GM23338 (cell line): ENCODE data around the gene CIAO3. TPM values are rescaled to one million over a fixed set of nuclear protein-coding genes. Genes with fewer than 3 reads are reported as not detected.

ENCODE experiments used
- ATAC-seq: fragments of 200-7000 bp; cut with Tn5 transposase; 3 replicates; pipeline ENCODE4 v1.9.1; 2020
- DNase-seq: peaks from one replicate; pipeline ENCODE4 v3.0.0-alpha.2; 2015; ENCODE audit warnings: low spot score
- H2AFZ ChIP-seq: fragments of 200-600 bp; sonication (generic); 2 replicates; pipeline ENCODE4 v1.8.0; 2016; ENCODE audit warnings: antibody characterized with exemption, mild to moderate bottlenecking, moderate library complexity
- H3F3A ChIP-seq: fragments of 200-600 bp; sonication (generic); replicated peaks from 2 replicates; pipeline ENCODE4 v1.8.0; 2017; ENCODE audit warnings: antibody characterized with exemption, mixed run types, low read depth
- H3K27ac ChIP-seq: fragments of 200-600 bp; sonication (generic); 2 replicates; pipeline ENCODE4 v1.6.1; 2016; ENCODE audit warnings: low read depth
- H3K27me3 ChIP-seq: fragments of 200-600 bp; sonication (generic); 2 replicates; pipeline ENCODE4 v1.8.0; 2016; ENCODE audit warnings: mild to moderate bottlenecking, mixed run types, moderate library complexity; ENCODE audit not compliant: insufficient read depth
- H3K36me3 ChIP-seq: fragments of 200-600 bp; sonication (generic); 2 replicates; pipeline ENCODE4 v1.8.0; 2016; ENCODE audit warnings: mild to moderate bottlenecking; ENCODE audit not compliant: insufficient read depth
- H3K4me1 ChIP-seq: fragments of 200-600 bp; sonication (generic); 2 replicates; pipeline ENCODE4 v1.8.0; 2016; ENCODE audit warnings: mild to moderate bottlenecking, moderate library complexity; ENCODE audit not compliant: insufficient read depth
- H3K4me2 ChIP-seq: fragments of 200-600 bp; sonication (generic); 2 replicates; pipeline ENCODE4 v1.7.1; 2017; ENCODE audit warnings: mixed run types
- H3K4me3 ChIP-seq: fragments of 200-600 bp; sonication (generic); 2 replicates; pipeline ENCODE4 v1.6.1; 2016; ENCODE audit warnings: mixed run types
- H3K79me2 ChIP-seq: fragments of 200-600 bp; sonication (generic); replicated peaks from 2 replicates; pipeline ENCODE4 v1.8.0; 2017; ENCODE audit warnings: mild to moderate bottlenecking; ENCODE audit not compliant: insufficient read depth
- H3K9me2 ChIP-seq: fragments of 200-600 bp; sonication (generic); 2 replicates; pipeline ENCODE4 v1.8.0; 2017; ENCODE audit not compliant: insufficient read depth
- H4K20me1 ChIP-seq: fragments of 200-600 bp; sonication (generic); replicated peaks from 2 replicates; pipeline ENCODE4 v1.8.0; 2017; ENCODE audit warnings: mild to moderate bottlenecking; ENCODE audit not compliant: insufficient read depth
- H3K27ac Mint-ChIP-seq: 2 replicates; pipeline ENCODE4 v1.8.0; 2020; ENCODE audit warnings: inconsistent platforms, mild to moderate bottlenecking, moderate library complexity, mixed read lengths
- H3K27me3 Mint-ChIP-seq: 3 replicates; pipeline ENCODE4 v1.8.0; 2022; ENCODE audit warnings: low read depth, mild to moderate bottlenecking, moderate library complexity, mixed read lengths, inconsistent platforms; ENCODE audit not compliant: insufficient read depth, poor library complexity
- H3K36me3 Mint-ChIP-seq: 3 replicates; pipeline ENCODE4 v1.8.0; 2021; ENCODE audit warnings: low read depth, mild to moderate bottlenecking, inconsistent platforms, moderate library complexity, mixed read lengths
- H3K4me1 Mint-ChIP-seq: 3 replicates; pipeline ENCODE4 v1.8.0; 2020; ENCODE audit warnings: mild to moderate bottlenecking, inconsistent platforms, mixed read lengths
- H3K4me3 Mint-ChIP-seq: 3 replicates; pipeline ENCODE4 v1.8.0; 2021; ENCODE audit warnings: moderate library complexity, mild to moderate bottlenecking, inconsistent platforms, mixed read lengths
- H3K9me3 Mint-ChIP-seq: 3 replicates; pipeline ENCODE4 v1.8.0; 2020; ENCODE audit warnings: moderate library complexity, mild to moderate bottlenecking, inconsistent platforms, mixed read lengths
- CREB1 ChIP-seq: fragments of 250-450 bp; sonication (Bioruptor Pico); IDR thresholded peaks from 2 replicates; pipeline ENCODE4 v1.5.0; 2020; ENCODE audit warnings: low read depth, mild to moderate bottlenecking, moderate library complexity
- CTCF ChIP-seq, 2 experiments: fragments of 200-600 bp in 1 of 2; sonication (generic) in 1 of 2; conservative IDR thresholded peaks; 2 replicates each; pipeline versions ENCODE4 v1.5.1 to v1.6.1; 2016 to 2017; ENCODE audit warnings: antibody characterized with exemption in 2 of 2, low read depth in 2 of 2, mild to moderate bottlenecking in 2 of 2, moderate library complexity in 1 of 2
- EZH2 ChIP-seq: fragments of 200-600 bp; sonication (generic); IDR thresholded peaks from one replicate; pipeline ENCODE4 v1.8.0; 2017; ENCODE audit warnings: antibody characterized with exemption, mild to moderate bottlenecking, low read depth; ENCODE audit not compliant: unreplicated experiment
- EZH2phosphoT487 ChIP-seq: fragments of 200-600 bp; sonication (generic); IDR thresholded peaks from one replicate; pipeline ENCODE4 v1.8.1; 2018; ENCODE audit warnings: antibody characterized with exemption; ENCODE audit not compliant: unreplicated experiment
- JUNB ChIP-seq: IDR thresholded peaks from one replicate; pipeline ENCODE4 v1.6.1; 2016; ENCODE audit warnings: antibody characterized with exemption; ENCODE audit not compliant: unreplicated experiment
- NANOG ChIP-seq: IDR thresholded peaks from 2 replicates; pipeline ENCODE4 v1.6.1; 2016; ENCODE audit warnings: antibody characterized with exemption, borderline replicate concordance
- REST ChIP-seq: IDR thresholded peaks from one replicate; pipeline ENCODE4 v1.6.1; 2018; ENCODE audit warnings: antibody characterized with exemption; ENCODE audit not compliant: unreplicated experiment
- ZNF114 ChIP-seq: fragments of 250-450 bp; sonication (Bioruptor Pico); IDR thresholded peaks from 2 replicates; pipeline ENCODE4 v1.5.0; 2020; ENCODE audit warnings: mild to moderate bottlenecking, moderate library complexity
- ZNF331 ChIP-seq: fragments of 250-450 bp; sonication (Bioruptor Pico); IDR thresholded peaks from 2 replicates; pipeline ENCODE4 v1.5.0; 2020; ENCODE audit warnings: low read depth, mild to moderate bottlenecking, moderate library complexity
- polyA plus RNA-seq: library from polyadenylated mRNA; unstranded; fragments of >200 nt; fragmentation: Nextera tagmentation; extraction: Ambion mirVana; gene quantifications from 2 replicates; pipeline ENCODE4 v1.2.1, GENCODE V29; 2016
- total RNA-seq: library from RNA; depleted of rRNA; stranded (reverse); fragments of >200 nt; shearing (Covaris generic); gene quantifications from 2 replicates; pipeline ENCODE4 v1.2.3, GENCODE V29; 2014
- TF ChIP-seq, protein P1 (sequence below): IDR thresholded peaks from 2 replicates; pipeline ENCODE4 v1.6.1; 2016; ENCODE audit warnings: antibody characterized with exemption
- TF ChIP-seq, protein P2 (sequence below): fragments of 250-450 bp; sonication (Bioruptor Pico); IDR thresholded peaks from 2 replicates; pipeline ENCODE4 v1.5.0; 2020; ENCODE audit warnings: mild to moderate bottlenecking, moderate library complexity

Gene CIAO3
- total and polyA plus RNA-seq, 2 experiments from 2014 or later = 13.0 to 42.3 TPM

DNA sequence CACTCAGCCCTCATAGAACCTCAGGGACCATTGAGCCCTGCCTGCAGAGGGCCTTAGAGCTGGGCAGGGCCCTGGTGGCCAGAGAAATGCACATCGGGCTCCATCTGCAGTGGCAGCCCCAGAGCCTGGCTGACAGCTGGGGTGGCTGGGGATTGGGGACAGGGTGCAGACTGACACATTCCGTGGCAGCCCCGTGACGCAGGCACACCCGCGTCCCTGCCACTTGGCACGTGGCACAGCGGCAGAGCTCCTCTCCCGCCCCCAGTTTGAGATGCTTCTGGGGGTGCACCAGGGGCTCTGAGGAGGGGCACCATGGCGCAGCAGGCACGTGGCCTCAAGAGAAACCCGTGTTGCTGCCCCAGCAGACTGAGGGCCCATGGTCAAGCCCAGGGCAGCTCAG lies 37.4 kb downstream of the CIAO3 start (continued):
- TF ChIP-seq REST (no peak), JUNB (no peak), ZNF331 (no peak)

DNA sequence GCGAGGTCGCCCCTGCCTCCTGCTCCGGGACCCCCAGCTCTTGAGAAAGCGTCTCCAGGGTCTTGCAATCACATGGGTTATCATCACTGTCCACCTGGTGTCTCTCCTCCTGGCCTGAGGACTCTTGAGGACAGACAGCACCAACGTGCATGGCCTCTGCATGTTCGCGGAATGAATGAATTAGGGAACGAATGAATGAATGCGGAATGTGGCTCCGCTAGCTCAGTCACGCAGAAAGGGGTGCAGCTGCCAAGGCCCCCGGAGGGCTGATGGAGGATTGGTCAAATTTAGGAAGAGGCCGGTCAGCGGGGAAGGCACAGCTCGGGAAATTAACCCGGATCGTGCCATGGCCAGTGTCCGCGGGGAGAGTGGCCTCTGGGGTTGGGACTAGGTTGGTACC lies 38.5 kb downstream of the CIAO3 start:
- Histone ChIP-seq H2AFZ (no peak overlapping the region), H3K79me2 (no peaks in the 10 kb centered on the region), H3K4me2 (no peak overlapping the region), H3K27me3 (peaks cover 92% of the 10 kb centered on the region), H3K27ac (no peak overlapping the region), H3K4me1 (no peaks in the 10 kb centered on the region), H3K4me3 (no peak overlapping the region), H3K36me3 (no peaks in the 10 kb centered on the region), H3F3A (0 out of 2 replicates have a peak, but pooled peaks cover 6% of the 10 kb centered on the region), H4K20me1 (no peaks in the 10 kb centered on the region; the same call in 1 of the 2 replicates), H3K9me2 (no peaks in the 10 kb centered on the region)
- Mint-ChIP-seq H3K4me3 (no peak overlapping the region; the same call in 2 of the 3 replicates), H3K9me3 (no peaks in the 10 kb centered on the region; the same call in 2 of the 3 replicates), H3K27me3 (peaks cover 78% of the 10 kb centered on the region), H3K36me3 (no peaks in the 10 kb centered on the region), H3K27ac (no peak overlapping the region), H3K4me1 (no peaks in the 10 kb centered on the region)
- ATAC-seq (no peak), DNase-seq (no peak)
- no peak for TF ChIP-seq EZH2phosphoT487
- TF ChIP-seq EZH2 = no peak
- no peak for TF ChIP-seq CREB1 (CRISPR knock-in tag)
- TF ChIP-seq ZNF114 (CRISPR knock-in tag) = no peak
- TF ChIP-seq, protein P1, sequence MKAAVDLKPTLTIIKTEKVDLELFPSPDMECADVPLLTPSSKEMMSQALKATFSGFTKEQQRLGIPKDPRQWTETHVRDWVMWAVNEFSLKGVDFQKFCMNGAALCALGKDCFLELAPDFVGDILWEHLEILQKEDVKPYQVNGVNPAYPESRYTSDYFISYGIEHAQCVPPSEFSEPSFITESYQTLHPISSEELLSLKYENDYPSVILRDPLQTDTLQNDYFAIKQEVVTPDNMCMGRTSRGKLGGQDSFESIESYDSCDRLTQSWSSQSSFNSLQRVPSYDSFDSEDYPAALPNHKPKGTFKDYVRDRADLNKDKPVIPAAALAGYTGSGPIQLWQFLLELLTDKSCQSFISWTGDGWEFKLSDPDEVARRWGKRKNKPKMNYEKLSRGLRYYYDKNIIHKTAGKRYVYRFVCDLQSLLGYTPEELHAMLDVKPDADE = no peak
- TF ChIP-seq CTCF (conservative IDR thresholded peaks at IDR 0.05; ENCODE audit: low read depth in 2 of 2) = no peak
- TF ChIP-seq, protein P2, sequence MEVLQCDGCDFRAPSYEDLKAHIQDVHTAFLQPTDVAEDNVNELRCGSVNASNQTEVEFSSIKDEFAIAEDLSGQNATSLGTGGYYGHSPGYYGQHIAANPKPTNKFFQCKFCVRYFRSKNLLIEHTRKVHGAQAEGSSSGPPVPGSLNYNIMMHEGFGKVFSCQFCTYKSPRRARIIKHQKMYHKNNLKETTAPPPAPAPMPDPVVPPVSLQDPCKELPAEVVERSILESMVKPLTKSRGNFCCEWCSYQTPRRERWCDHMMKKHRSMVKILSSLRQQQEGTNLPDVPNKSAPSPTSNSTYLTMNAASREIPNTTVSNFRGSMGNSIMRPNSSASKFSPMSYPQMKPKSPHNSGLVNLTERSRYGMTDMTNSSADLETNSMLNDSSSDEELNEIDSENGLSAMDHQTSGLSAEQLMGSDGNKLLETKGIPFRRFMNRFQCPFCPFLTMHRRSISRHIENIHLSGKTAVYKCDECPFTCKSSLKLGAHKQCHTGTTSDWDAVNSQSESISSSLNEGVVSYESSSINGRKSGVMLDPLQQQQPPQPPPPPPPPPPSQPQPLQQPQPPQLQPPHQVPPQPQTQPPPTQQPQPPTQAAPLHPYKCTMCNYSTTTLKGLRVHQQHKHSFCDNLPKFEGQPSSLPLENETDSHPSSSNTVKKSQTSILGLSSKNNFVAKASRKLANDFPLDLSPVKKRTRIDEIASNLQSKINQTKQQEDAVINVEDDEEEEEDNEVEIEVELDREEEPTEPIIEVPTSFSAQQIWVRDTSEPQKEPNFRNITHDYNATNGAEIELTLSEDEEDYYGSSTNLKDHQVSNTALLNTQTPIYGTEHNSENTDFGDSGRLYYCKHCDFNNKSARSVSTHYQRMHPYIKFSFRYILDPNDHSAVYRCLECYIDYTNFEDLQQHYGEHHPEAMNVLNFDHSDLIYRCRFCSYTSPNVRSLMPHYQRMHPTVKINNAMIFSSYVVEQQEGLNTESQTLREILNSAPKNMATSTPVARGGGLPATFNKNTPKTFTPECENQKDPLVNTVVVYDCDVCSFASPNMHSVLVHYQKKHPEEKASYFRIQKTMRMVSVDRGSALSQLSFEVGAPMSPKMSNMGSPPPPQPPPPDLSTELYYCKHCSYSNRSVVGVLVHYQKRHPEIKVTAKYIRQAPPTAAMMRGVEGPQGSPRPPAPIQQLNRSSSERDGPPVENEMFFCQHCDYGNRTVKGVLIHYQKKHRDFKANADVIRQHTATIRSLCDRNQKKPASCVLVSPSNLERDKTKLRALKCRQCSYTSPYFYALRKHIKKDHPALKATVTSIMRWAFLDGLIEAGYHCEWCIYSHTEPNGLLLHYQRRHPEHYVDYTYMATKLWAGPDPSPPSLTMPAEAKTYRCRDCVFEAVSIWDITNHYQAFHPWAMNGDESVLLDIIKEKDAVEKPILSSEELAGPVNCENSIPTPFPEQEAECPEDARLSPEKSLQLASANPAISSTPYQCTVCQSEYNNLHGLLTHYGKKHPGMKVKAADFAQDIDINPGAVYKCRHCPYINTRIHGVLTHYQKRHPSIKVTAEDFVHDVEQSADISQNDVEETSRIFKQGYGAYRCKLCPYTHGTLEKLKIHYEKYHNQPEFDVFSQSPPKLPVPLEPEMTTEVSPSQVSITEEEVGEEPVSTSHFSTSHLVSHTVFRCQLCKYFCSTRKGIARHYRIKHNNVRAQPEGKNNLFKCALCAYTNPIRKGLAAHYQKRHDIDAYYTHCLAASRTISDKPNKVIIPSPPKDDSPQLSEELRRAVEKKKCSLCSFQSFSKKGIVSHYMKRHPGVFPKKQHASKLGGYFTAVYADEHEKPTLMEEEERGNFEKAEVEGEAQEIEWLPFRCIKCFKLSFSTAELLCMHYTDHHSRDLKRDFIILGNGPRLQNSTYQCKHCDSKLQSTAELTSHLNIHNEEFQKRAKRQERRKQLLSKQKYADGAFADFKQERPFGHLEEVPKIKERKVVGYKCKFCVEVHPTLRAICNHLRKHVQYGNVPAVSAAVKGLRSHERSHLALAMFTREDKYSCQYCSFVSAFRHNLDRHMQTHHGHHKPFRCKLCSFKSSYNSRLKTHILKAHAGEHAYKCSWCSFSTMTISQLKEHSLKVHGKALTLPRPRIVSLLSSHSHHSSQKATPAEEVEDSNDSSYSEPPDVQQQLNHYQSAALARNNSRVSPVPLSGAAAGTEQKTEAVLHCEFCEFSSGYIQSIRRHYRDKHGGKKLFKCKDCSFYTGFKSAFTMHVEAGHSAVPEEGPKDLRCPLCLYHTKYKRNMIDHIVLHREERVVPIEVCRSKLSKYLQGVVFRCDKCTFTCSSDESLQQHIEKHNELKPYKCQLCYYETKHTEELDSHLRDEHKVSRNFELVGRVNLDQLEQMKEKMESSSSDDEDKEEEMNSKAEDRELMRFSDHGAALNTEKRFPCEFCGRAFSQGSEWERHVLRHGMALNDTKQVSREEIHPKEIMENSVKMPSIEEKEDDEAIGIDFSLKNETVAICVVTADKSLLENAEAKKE (CRISPR knock-in tag) = no peak
- TF ChIP-seq NANOG = no peak
